CD4-positive, CD25-positive, alpha-beta regulatory T cell (primary cell): Measurements from ENCODE around the gene PLLP. TPM values are rescaled to one million over a fixed set of nuclear protein-coding genes. Genes with fewer than 3 reads are reported as not detected.
A peak's percentile ranks its signal among the peaks of the same experiment; 100 is the strongest.

Experiments used
- ATAC-seq, 2 donors: fragments of 150-1000 bp; cut with Tn5 transposase; one replicate each; pipeline ENCODE4 v1.10.0; 2021; ENCODE audit warnings: low read depth in 2 of 2, moderate number of reproducible peaks in 2 of 2, moderate library complexity in 1 of 2
- DNase-seq, 3 donors: peaks; one replicate each; pipeline versions ENCODE4 v3.0.0 to v3.0.0-alpha.2; 2012 to 2022; ENCODE audit warnings: mixed read lengths in 1 of 3
- H3K27ac ChIP-seq: one replicate; pipeline ENCODE4 v1.7.0; 2013; ENCODE audit warnings: mild to moderate bottlenecking, low read length; ENCODE audit not compliant: insufficient read depth, poor library complexity, severe bottlenecking
- H3K27me3 ChIP-seq: one replicate; pipeline ENCODE4 v1.7.0; 2013; ENCODE audit warnings: low read length; ENCODE audit not compliant: control insufficient read depth, insufficient read depth
- H3K36me3 ChIP-seq: one replicate; pipeline ENCODE4 v1.7.0; 2013; ENCODE audit warnings: mild to moderate bottlenecking, low read length, moderate library complexity; ENCODE audit not compliant: control insufficient read depth, insufficient read depth
- H3K4me1 ChIP-seq: 2 replicates; pipeline ENCODE4 v1.7.0; 2013; ENCODE audit warnings: mild to moderate bottlenecking, low read length; ENCODE audit not compliant: insufficient read depth, control insufficient read depth, poor library complexity, severe bottlenecking
- H3K4me3 ChIP-seq: one replicate; pipeline ENCODE4 v1.7.0; 2013; ENCODE audit warnings: low read depth, mild to moderate bottlenecking, low read length, moderate library complexity
- H3K9me3 ChIP-seq, 2 experiments: 1 replicate in 1 of 2; 2 replicates in 1 of 2; pipeline ENCODE4 v1.7.0; 2013; ENCODE audit warnings: low read length in 2 of 2, mild to moderate bottlenecking in 1 of 2, moderate library complexity in 1 of 2; ENCODE audit not compliant: control insufficient read depth in 2 of 2
- H3K27ac Mint-ChIP-seq, 3 donors: one replicate each; pipeline ENCODE4 v1.8.0; 2020 to 2022; ENCODE audit warnings: mild to moderate bottlenecking in 3 of 3, mixed read lengths in 3 of 3, moderate library complexity in 2 of 3
- H3K27me3 Mint-ChIP-seq: one replicate; pipeline ENCODE4 v1.8.0; 2022; ENCODE audit warnings: mild to moderate bottlenecking, mixed read lengths
- H3K36me3 Mint-ChIP-seq: one replicate; pipeline ENCODE4 v1.8.0; 2020; ENCODE audit warnings: mixed read lengths
- H3K4me1 Mint-ChIP-seq, 4 donors: one replicate each; pipeline ENCODE4 v1.8.0; 2020 to 2022; ENCODE audit warnings: mixed read lengths in 4 of 4, mild to moderate bottlenecking in 1 of 4
- H3K4me3 Mint-ChIP-seq, 4 donors: one replicate each; pipeline ENCODE4 v1.8.0; 2020 to 2022; ENCODE audit warnings: mild to moderate bottlenecking in 4 of 4, mixed read lengths in 4 of 4, moderate library complexity in 3 of 4
- H3K9me3 Mint-ChIP-seq, 7 donors: one replicate each; pipeline ENCODE4 v1.8.0; 2020 to 2022; ENCODE audit warnings: mixed read lengths in 7 of 7, mild to moderate bottlenecking in 3 of 7, moderate library complexity in 2 of 7
- polyA plus RNA-seq, 4 donors: library from polyadenylated mRNA; unstranded; fragments of 300-500 nt; fragmentation: Illumina TruSeq; gene quantifications; one replicate each; pipeline ENCODE4 v1.2.3, GENCODE V29; 2021
- total RNA-seq: library from RNA; stranded (reverse); gene quantifications from one replicate; pipeline ENCODE4 v1.2.3, GENCODE V29; 2022

Gene PLLP
- total RNA-seq (not detected), polyA plus RNA-seq (1 to 10 TPM in 2 of 4 donors, under 1 TPM in 2; 0.46 to 1.3 (median 0.82) TPM)

- H3K4me1 Mint-ChIP-seq = peaks cover 0 to 10% (median 2%) of the 10 kb centered on the region in 4 donors
- peaks cover 0 to 3% (median 0%) of the 10 kb centered on the region in 7 donors for H3K9me3 Mint-ChIP-seq
- peak within 1 kb of the TSS; percentile 58 to 77 (median 70) for H3K4me3 Mint-ChIP-seq
- DNase-seq = peak; percentile 18 to 37 (median 28)
- H3K27me3 Mint-ChIP-seq = peaks cover 64% of the 10 kb centered on the region
- peak; percentile 38 to 46 for ATAC-seq
- no peaks in the 10 kb centered on the region for H3K9me3 ChIP-seq
- no peaks in the 10 kb centered on the region for H3K36me3 Mint-ChIP-seq
- no peak within 1 kb of the TSS for H3K4me3 ChIP-seq
- H3K27ac Mint-ChIP-seq = no peak within 1 kb of the TSS
- peaks cover 15% of the 10 kb centered on the region for H3K4me1 ChIP-seq
- H3K27me3 ChIP-seq = peaks cover 6% of the 10 kb centered on the region
- no peak within 1 kb of the TSS for H3K27ac ChIP-seq
- no peaks in the 10 kb centered on the region for H3K36me3 ChIP-seq
Measured at GRCh38 chr16:57284209-57284951, at the start of gene PLLP. TSS of gene PLLP (minus strand) at chr16:57284672. CDS start at chr16:57284540, 132 bp downstream.

DNA sequence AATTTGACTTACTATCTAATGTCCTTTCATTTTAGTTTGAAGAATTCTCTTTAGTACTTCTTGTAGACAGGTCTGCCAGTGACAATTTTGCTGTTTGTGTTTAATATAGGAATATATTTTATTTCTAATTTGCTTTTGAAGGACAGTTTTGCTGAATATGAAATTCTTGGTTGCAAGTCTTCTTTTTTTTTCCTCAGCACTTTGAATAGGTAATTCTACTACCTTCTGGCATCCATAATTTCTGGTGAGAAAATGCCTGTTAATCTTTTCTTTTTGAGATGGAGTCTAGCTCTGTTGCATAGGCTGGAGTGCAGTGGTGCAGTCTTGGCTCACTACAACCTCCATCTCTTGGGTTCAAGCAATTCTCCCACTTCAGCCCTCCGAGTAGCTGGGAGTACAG is 48.9 kb upstream of the PLLP start:
- DNase-seq = no peak
- no peaks in the 10 kb centered on the region for H3K36me3 ChIP-seq
- H3K27me3 Mint-ChIP-seq = peaks cover 53% of the 10 kb centered on the region
- no peak overlapping the region for H3K27ac ChIP-seq
- H3K36me3 Mint-ChIP-seq = no peaks in the 10 kb centered on the region
- H3K27ac Mint-ChIP-seq = no peak overlapping the region
- H3K4me3 Mint-ChIP-seq = no peak overlapping the region
- peaks cover 0 to 4% (median 2%) of the 10 kb centered on the region in 7 donors for H3K9me3 Mint-ChIP-seq
- peaks cover 0 to 5% (median 0%) of the 10 kb centered on the region in 4 donors for H3K4me1 Mint-ChIP-seq
- no peak overlapping the region for H3K4me3 ChIP-seq
- no peaks in the 10 kb centered on the region for H3K9me3 ChIP-seq
- H3K4me1 ChIP-seq = no peaks in the 10 kb centered on the region
- peaks cover 6% of the 10 kb centered on the region for H3K27me3 ChIP-seq
- ATAC-seq = no peak

GRCh38 chr16:57331355-57331754 is 46.9 kb upstream of the PLLP start:
- H3K4me3 Mint-ChIP-seq = no peak overlapping the region
- H3K36me3 Mint-ChIP-seq = no peaks in the 10 kb centered on the region
- Histone ChIP-seq H3K4me3 (no peak overlapping the region), H3K4me1 (no peaks in the 10 kb centered on the region), H3K27ac (no peak overlapping the region), H3K9me3 (peaks cover 0 to 2% of the 10 kb centered on the region in 2 experiments), H3K27me3 (peaks cover 6% of the 10 kb centered on the region), H3K36me3 (no peaks in the 10 kb centered on the region)
- DNase-seq (no peak), ATAC-seq (no peak)
- peaks cover 42% of the 10 kb centered on the region for H3K27me3 Mint-ChIP-seq
- H3K4me1 Mint-ChIP-seq = peaks cover 0 to 5% (median 0%) of the 10 kb centered on the region in 4 donors
- H3K27ac Mint-ChIP-seq = no peak overlapping the region
- peaks cover 0 to 6% (median 2%) of the 10 kb centered on the region in 7 donors for H3K9me3 Mint-ChIP-seq

GRCh38 chr16:57329718-57330327 is 45.4 kb upstream of the PLLP start:
- H3K4me1 Mint-ChIP-seq = peaks cover 0 to 5% (median 0%) of the 10 kb centered on the region in 4 donors
- peaks cover 3% of the 10 kb centered on the region for H3K27me3 ChIP-seq

DNA sequence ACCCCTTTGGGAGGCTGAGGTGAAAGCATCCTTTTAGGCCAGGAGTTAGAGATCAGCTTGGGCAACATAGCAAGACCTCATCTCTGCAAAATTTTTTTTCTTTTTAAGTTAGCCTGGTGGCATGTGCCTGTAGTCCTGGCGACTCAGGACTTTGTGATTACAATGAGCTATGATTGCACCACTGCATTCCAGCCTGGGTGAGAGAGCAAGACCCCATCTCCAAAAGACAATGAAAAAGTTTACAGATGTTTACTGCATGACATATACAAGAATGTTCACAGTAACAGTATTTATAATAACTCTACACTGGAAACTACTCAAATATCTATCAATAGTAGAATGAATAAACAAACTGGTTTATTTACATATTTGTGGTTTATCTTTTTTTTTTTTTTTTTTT is 41.0 kb upstream of the PLLP start:
- H3K27ac ChIP-seq = no peak overlapping the region
- peak overlapping the region in 1 of 4 donors; percentile 47 for H3K4me3 Mint-ChIP-seq

More at GRCh38 chr16:57329718-57330327, 45.4 kb upstream of the PLLP start:
- Mint-ChIP-seq H3K9me3 (peaks cover 0 to 6% (median 0%) of the 10 kb centered on the region in 7 donors), H3K27ac (no peak overlapping the region), H3K4me3 (no peak overlapping the region), H3K36me3 (no peaks in the 10 kb centered on the region), H3K27me3 (peaks cover 27% of the 10 kb centered on the region)
- peaks cover 0 to 4% of the 10 kb centered on the region in 2 experiments for H3K9me3 ChIP-seq
- DNase-seq = no peak
- no peak overlapping the region for H3K27ac ChIP-seq
- H3K36me3 ChIP-seq = no peaks in the 10 kb centered on the region
- no peaks in the 10 kb centered on the region for H3K4me1 ChIP-seq
- ATAC-seq = no peak
- no peak overlapping the region for H3K4me3 ChIP-seq

DNA sequence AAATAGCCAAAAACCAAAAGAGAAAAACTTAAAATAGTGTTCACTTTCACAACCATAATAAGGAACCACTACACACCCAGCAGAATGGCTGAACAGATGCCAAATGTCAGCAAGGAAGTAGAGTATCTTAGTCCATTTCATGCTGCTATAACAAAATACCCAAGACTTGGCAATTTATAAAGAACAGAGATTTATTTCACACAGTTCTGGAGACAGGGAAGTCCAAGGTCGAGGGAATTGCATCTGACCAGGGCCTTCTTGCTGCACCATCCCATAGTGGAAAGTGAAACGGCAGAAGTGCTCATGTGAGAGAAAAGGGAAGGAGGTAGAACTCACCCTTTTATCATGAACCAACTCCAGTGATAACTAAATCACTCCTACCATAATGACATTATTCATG is 40.3 kb upstream of the PLLP start:
- DNase-seq (no peak), ATAC-seq (no peak)
- Histone ChIP-seq H3K27me3 (no peaks in the 10 kb centered on the region), H3K4me3 (no peak overlapping the region), H3K27ac (no peak overlapping the region), H3K4me1 (no peaks in the 10 kb centered on the region), H3K9me3 (peaks cover 0 to 4% of the 10 kb centered on the region in 2 experiments), H3K36me3 (no peaks in the 10 kb centered on the region)
- no peaks in the 10 kb centered on the region for H3K4me1 Mint-ChIP-seq
- peaks cover 0 to 7% (median 0%) of the 10 kb centered on the region in 7 donors for H3K9me3 Mint-ChIP-seq
- H3K27me3 Mint-ChIP-seq = peaks cover 6% of the 10 kb centered on the region
- H3K36me3 Mint-ChIP-seq = no peaks in the 10 kb centered on the region
- no peak overlapping the region for H3K4me3 Mint-ChIP-seq
- no peak overlapping the region for H3K27ac Mint-ChIP-seq

More for the DNA sequence above, 41.0 kb upstream of the PLLP start:
- Histone ChIP-seq H3K9me3 (peaks cover 0 to 4% of the 10 kb centered on the region in 2 experiments), H3K4me1 (no peaks in the 10 kb centered on the region), H3K4me3 (no peak overlapping the region), H3K27me3 (no peaks in the 10 kb centered on the region), H3K36me3 (no peaks in the 10 kb centered on the region)
- Mint-ChIP-seq H3K36me3 (no peaks in the 10 kb centered on the region), H3K27ac (no peak overlapping the region), H3K9me3 (peaks cover 0 to 10% (median 0%) of the 10 kb centered on the region in 7 donors), H3K27me3 (peaks cover 13% of the 10 kb centered on the region), H3K4me1 (peaks cover 0 to 5% (median 0%) of the 10 kb centered on the region in 4 donors)
- ATAC-seq (no peak), DNase-seq (no peak)

DNA sequence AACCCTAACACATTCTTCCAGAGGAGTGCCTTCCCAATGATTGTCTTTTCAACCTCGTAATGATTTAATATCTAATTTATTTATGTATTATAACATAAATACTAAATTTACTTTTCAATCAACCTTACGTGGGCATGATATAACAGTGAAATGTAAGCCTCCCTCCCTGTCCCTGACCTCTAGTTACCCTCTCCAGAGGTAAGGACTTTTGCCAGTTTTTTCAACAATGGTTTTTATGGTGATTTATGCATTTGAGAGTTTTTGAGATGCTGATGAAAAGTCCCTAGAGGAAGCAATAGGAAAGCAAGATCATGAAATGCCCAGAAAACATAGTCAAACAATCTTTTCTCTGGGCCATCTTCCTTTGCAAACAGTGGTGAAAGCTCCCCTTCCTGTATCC is 35.2 kb upstream of the PLLP start:
- Mint-ChIP-seq H3K4me3 (no peak overlapping the region), H3K27me3 (no peaks in the 10 kb centered on the region), H3K4me1 (peaks cover 0 to 2% (median 1%) of the 10 kb centered on the region in 4 donors), H3K36me3 (no peaks in the 10 kb centered on the region), H3K27ac (no peak overlapping the region), H3K9me3 (peaks cover 0 to 3% (median 0%) of the 10 kb centered on the region in 7 donors)
- H3K4me1 ChIP-seq = no peaks in the 10 kb centered on the region
- H3K4me3 ChIP-seq = no peak overlapping the region
- no peaks in the 10 kb centered on the region for H3K9me3 ChIP-seq
- H3K27me3 ChIP-seq = no peaks in the 10 kb centered on the region
- H3K27ac ChIP-seq = no peak overlapping the region
- DNase-seq = no peak
- no peak for ATAC-seq
- H3K36me3 ChIP-seq = no peaks in the 10 kb centered on the region
